Suprapubic skin (tissue), 3 donors: ENCODE data around the gene SERPINB11.

Source experiments
- POLR2A ChIP-seq, 2 donors: fragments of 450-650 bp; IDR thresholded peaks; one replicate each; pipeline ENCODE4 v1.6.1; 2017; ENCODE audit warnings: antibody characterized with exemption in 2 of 2, mild to moderate bottlenecking in 2 of 2, moderate library complexity in 2 of 2
- TF ChIP-seq, protein P1 (sequence below), 2 donors: fragments of 200-600 bp in 1 of 2; fragments of 450-650 bp in 1 of 2; sonication (generic) in 1 of 2; IDR thresholded peaks; one replicate each; pipeline ENCODE4 v1.5.1; 2016 to 2019; ENCODE audit warnings: antibody characterized with exemption in 2 of 2, mild to moderate bottlenecking in 1 of 2, moderate library complexity in 1 of 2

DNA sequence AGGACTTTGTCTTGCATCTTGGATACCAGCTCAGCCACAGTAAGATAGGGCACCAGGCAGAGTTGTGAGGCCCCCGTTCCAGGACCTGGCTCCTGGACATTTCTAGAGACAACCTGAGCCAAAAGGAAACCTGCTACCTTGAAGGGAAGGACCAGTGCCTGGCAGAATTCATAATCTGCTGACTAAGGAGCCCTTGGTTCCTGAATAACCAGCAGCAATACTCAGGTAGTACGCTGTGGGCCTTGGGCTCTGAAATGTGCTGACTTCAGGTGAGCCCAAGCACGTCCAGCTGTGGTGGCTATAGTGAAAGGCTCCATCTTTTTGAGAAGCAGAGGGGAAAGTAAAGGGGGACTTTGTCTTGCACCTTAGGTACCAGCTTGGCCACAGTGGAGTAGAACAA, 28.5 kb downstream of the SERPINB11 start:
- TF ChIP-seq, protein P1, sequence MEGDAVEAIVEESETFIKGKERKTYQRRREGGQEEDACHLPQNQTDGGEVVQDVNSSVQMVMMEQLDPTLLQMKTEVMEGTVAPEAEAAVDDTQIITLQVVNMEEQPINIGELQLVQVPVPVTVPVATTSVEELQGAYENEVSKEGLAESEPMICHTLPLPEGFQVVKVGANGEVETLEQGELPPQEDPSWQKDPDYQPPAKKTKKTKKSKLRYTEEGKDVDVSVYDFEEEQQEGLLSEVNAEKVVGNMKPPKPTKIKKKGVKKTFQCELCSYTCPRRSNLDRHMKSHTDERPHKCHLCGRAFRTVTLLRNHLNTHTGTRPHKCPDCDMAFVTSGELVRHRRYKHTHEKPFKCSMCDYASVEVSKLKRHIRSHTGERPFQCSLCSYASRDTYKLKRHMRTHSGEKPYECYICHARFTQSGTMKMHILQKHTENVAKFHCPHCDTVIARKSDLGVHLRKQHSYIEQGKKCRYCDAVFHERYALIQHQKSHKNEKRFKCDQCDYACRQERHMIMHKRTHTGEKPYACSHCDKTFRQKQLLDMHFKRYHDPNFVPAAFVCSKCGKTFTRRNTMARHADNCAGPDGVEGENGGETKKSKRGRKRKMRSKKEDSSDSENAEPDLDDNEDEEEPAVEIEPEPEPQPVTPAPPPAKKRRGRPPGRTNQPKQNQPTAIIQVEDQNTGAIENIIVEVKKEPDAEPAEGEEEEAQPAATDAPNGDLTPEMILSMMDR (IDR thresholded peaks at IDR 0.05): no peak
- TF ChIP-seq POLR2A (IDR thresholded peaks at IDR 0.05): no peak
